NCI-H524 (cell line): ENCODE measurements around the gene NPDC1.
"Not testable (repeated sequence)": the region's sequence is repeated elsewhere in the genome, so short reads cannot be mapped to it uniquely, and the experiment has no call there.

ENCODE experiments used
- DNase-seq, 2 experiments: peaks; one replicate each; lab custom pipeline; 2025; lab: John Stamatoyannopoulos, UW

Gene NPDC1

DNA sequence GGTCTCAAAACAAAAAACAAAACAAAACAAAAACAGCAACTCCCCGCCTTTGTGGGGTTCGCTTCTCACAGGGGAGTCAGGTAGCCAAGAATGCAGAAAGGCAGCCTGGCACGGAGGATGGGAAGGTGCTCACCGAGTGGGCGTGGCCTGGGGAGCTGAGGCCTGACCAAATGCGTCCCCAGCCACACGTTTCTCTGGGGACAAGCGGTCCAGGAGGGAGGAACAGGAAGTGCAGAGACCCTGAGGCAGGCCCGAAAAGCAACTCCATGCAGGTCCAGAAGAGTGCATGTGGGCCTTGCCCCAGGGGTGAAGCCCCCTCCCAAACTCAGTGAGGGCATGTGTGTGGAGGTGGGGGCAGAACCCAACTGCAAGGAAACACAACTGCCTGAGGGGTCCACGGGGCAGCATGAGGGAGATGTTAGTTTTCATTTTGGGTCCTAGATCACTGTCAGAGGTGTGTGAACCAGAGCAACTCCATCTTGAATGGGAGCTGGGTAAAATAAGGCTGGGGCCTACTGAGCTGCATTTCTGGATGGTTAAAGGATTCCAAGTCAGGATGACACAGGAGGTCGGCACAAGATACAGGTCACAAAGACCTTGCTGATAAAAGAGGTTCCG lies 28.8 kb upstream of the NPDC1 start:
- DNase-seq: no peak

GRCh38 chr9:137073992-137074399 lies 28.0 kb upstream of the NPDC1 start:
- no peak for DNase-seq

GRCh38 chr9:137071282-137071681 lies 25.3 kb upstream of the NPDC1 start:
- no peak for DNase-seq

GRCh38 chr9:137070906-137071275 lies 24.9 kb upstream of the NPDC1 start:
- DNase-seq: peak; percentile 64 to 78

DNA sequence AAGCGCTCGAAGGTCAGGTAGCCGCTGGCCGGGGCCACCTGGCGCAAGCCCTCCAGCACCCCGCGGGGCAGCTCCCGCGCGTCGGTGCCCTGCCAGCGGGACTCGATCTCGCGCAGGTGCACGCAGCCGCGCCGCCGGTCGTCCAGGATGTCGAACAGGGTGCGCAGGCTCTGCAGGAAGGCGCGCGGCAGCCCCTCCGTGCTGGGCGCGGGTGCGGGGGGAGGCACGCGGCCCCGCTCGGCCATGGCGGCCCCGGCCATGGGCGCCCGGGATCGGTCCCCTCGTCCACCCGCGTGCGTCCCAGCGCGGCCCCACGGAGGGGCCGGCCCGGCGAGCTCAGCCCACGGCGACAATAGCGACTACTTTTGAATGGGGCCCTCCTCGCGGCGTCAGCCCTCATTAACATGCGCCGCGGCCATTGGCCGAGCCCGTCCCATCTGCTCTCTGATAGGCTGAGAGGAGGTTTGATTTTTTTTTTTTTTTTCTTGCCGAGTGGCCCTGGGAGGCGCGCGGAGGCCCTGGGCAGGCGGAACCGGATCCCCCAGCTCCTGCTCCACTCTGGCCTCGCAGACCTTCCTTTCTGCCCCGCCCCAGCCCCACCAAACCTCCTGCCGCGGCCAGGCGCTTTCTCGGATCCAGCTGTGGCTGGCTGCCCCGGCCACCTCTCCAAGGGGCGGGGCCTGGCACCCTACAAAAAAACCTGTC lies 24.4 kb upstream of the NPDC1 start, which contains the start of gene SAPCD2:
Gene SAPCD2, minus strand, starts transcription at position 357 of the 705 bp plus-strand sequence. Its CDS starts 97 bp downstream, at position 260.
- DNase-seq: peak; percentile 91 to 96

- no peak for DNase-seq
Observed at GRCh38 chr9:137069508-137070091, 23.6 kb upstream of the NPDC1 start.

DNA sequence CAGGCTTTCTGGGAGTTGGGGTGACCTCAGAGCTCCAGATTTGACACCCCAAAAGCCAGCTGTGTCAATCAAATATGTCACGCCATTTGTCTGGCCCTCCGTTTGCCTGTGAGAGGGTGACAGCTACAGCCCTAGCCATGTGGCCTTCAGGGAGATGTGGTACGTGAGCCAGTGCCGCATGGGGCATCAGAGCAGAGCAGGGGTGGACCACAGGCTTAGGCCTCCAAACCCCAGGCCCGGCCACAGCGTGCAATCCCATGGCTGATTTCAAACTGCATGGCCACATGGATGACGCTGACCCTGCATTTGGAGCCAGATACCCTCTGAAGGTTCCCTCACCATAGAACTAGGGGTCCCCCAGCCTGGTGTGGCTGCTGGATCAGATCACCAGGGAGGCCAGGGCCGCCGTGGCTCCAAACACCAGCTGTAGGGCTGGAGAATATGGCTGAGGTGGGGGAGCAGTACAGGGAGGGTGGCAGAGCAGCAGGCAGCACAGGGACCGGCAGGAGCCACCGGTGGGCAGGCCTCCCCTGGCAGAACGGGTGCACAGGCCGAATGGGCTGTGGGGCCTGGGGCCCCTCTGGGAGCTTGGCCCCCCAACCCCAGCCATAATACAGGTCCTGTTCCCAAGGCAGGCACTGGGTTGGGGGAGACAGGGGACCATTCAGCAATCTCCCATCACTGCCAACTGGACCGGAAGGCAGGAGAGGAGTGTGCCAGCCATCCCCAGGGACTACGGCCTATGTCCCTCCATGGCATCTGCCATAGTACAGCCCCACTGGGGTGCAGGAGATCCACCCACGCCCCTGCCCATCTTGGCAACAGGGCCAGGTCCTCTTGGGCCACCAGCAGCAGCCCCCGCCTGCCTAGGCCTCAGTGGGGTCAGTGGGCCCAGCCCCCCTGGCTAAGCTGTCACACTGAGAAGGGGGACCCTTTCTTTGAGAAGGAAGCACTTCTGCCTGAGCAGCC lies 22.8 kb upstream of the NPDC1 start:
- no peak for DNase-seq

DNA sequence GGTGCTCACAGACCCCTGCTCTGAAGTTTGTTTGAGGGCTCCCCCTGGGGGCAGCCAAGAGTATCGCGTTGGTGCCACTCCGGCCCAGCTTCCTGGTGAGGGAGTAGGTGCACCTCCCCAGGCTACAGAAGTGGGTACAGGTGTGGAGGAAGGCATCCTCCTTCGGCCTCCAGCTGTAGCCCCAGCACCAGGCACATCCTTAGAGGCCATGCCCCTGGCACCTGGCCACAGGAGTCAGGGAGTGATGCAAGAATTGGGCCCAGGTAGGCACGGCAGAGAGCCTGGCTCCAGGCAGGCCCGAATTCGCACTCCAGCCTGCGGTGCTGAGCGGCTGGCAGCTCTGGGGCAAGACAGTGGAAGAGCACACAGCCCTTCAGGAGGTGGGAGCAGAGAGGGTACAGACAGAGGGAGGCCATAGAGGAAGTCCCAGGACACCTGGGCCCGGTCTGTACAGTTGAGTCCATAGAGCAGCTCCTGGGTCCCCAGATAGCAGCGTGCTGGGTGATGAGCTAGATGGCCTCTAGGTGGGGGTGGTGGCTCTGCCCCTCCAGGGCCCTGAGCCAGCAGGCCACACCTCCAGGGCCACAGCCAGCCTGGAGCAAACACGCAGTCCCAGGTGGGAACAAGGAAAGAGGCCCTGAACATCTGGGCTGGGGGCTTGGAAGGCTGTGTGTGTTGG lies 22.0 kb upstream of the NPDC1 start:
- DNase-seq: peak; percentile 78 to 82

- no peak for DNase-seq
Observed at GRCh38 chr9:137066096-137066861, 20.3 kb upstream of the NPDC1 start.

GRCh38 chr9:137065336-137065967 lies 19.5 kb upstream of the NPDC1 start:
- DNase-seq: no peak

DNA sequence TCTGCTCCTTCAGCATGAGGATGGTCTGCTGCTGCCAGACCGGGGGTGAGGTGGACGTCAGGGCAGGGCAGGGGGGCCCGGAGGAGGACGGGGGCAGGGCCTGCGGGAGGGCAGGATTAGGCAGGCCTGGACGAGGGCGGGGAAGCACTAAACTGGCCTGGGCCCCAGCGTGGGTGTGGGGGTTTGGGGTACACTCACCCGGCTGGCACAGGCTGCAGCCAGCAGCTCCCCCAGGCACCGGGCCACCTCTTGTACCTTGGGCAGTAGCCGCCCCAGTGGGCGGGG lies 18.8 kb upstream of the NPDC1 start:
- no peak for DNase-seq

DNA sequence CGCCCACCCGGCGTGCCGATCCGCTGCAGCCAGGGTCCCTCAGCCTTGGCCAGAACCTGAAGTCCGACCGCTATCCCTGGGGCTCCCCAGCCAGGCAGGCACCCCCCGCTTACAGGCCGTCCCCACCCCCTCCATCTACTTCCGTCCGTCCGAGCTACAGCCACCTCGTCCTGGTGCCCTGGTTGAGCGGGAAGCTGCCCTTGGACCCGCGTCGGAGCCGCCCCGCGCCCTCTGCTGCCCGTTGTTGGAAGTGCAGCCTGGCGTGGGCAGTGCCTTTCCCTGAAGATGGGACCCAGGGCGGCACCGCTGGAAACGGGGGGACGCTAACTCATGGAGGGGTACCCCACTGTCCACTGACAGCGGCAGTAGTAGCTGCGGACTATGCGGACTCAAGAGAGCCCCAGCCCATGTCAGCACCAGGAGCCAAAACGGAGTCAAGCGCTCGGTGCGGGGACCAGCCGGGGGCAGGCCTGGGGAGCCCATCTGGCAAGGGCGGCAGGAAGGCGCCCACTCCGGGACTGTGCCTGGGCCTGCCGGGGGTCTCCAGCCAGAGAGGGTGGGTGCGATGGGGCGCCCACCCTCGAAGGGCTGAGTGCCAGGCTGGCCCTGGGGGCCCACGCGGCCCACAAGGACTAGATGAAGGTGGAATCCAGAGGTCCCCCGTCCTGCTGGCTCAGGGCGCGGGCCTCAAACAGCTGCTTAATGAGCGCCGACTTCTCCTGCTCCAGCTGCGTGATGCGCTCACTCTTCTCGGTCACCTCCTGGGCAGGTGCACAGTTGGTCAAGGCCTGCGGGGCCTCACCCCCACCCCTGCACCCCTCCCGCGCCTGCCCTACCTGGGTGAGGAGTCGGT lies 18.3 kb upstream of the NPDC1 start:
- peak in 1 of 2 experiments; percentile 42 for DNase-seq

DNA sequence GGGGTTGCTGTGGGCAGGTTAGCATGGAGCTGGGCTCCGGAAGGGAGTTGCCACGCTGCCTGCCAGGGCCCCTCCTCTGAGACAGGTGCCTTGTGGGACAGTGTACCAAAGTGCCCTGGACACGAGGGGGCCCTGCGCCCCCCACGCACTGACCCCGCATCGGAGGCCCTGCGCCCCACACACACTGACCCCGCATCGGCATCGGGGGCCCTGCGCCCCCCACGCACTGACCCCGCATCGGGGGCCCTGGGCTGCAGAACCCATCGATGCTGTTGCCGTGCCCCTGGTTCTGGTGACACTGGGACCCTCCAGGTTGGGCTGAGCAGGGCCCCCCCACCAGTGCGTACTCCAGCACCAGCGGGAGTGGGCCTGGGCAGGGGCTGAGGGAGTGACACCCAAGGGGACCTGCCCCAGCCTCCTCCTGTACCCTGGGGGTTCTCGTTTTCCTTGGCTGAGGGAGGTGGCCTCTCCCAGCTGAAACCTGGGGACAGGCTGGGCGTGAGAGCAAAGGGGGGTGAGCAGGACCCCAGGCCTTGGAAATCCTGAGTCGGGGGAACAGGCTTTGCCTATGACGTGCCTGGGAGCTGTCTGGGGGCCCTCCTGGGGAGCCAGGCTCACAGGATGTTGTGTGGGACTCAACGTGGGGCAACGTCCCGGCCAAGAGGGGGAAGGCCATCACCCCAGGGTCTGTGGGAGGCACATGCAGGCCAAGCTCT lies 17.5 kb upstream of the NPDC1 start:
- DNase-seq: no peak

DNA sequence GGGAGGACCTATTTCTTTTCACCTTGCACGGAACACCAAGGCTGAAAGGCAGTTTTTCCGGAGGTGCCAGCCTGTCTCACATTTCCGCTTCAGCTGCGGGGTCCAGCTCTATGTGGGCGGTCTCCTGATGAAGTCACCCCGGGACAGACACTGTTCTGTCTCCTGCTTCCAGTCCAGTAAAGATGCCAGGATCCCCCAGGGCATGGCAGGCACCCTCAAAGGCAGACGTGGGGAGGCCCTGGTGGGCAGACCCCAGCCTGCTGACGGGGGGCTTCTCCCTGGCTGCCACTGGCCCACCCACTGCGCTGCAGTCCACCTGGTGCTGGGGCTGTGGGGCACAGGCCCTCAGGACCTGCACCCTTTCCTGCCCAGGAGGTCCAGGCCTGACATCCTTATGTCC lies 16.8 kb upstream of the NPDC1 start:
- not testable (repeated sequence) for DNase-seq

GRCh38 chr9:137062384-137062783 lies 16.4 kb upstream of the NPDC1 start:
- no peak for DNase-seq

DNA sequence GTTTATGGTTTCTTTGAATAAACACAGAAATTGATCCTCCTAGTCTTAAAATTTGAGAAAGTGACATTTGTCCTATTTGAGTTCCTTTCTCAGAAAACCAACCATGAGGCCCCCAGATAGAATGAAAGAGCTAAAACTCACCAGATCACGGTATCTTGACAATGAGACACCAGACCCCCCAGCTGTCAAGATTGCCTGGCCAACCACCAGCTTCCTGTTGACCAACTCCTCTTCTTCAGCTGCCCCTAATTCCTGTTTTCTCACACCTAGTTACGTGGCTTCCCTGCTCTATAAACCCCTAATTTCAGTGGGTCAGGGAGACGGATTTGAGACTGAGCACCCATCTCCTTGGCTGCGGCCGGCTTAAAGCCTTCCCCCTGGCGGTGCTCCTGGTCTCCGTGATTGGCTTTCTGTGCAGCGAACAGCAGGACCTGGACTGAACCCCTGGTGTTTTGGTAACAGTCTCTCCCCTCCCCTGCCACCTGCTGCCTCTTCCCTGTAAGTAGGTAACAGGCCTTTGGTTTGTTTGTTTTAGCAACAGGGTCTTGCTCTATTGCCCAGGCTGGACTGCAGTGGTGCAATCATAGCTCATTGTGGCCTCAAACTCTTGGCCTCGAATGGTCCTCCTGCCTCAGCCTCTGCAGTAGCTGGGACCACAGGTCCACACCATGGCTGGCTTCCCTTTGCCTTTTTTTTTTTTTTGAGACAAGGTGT lies 12.7 kb upstream of the NPDC1 start:
- DNase-seq: peak; percentile 32 to 75

- peak; percentile 78 to 85 for DNase-seq
Observed at GRCh38 chr9:137057545-137057944, 11.6 kb upstream of the NPDC1 start.

- no peak for DNase-seq
Observed at GRCh38 chr9:137056739-137057415, 10.9 kb upstream of the NPDC1 start.
